Fibroblast of mammary gland (primary cell): ENCODE data around the gene KATNB1.

Experiments
- DNase-seq: peaks from one replicate; pipeline ENCODE4 v3.0.0-alpha.2; 2010; ENCODE audit warnings: low read depth
- H3K4me3 ChIP-seq: 2 replicates; pipeline ENCODE4 v1.5.1; 2011; ENCODE audit warnings: low read depth, mild to moderate bottlenecking, low read length, moderate library complexity; ENCODE audit not compliant: control insufficient read depth
- CTCF ChIP-seq: conservative IDR thresholded peaks from 2 replicates; pipeline ENCODE4 v1.5.1; 2011; ENCODE audit warnings: low read depth, low read length, inconsistent platforms; ENCODE audit not compliant: control insufficient read depth, insufficient read depth

Gene KATNB1

DNA sequence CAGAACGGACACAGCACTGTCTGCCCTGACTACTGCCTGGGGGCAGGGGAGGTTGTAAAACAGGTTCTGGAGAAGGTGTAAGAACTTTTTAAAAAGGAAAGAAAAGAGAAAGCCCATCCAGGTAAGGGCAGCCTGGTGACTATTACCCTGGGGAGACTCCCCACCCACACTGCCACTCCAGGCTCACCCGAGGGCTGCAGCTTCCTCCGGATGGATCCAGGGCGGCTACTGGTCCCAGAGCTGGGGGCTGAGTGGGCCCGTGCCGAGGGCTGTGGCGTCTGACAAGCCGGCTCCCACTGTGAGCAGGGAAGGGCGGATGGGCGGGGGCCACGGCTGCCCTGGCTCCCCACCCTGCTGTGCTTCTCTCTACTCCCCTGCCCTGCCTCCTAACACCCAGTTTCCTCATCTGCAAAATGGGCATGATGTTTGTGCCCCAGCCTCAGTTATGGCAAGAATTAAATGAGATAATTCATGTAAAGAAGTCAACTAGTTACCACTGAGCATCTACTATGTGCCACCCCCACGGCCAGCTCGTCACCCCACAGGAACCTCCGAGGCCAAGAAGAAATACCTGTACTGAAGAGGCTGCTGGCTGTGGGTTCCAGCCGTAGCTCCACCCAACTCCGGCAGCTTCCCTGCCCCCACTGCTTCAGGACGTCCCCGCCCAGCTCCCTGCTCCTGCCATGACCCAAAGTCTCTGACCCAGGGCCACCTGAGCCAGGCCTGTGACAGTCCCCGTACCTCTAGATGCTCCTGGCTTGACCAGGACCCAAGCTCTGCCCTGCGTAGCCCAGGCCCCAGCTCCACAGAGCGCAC, 24.2 kb downstream of the KATNB1 start:
- no peak for TF ChIP-seq CTCF
- no peak for DNase-seq
- no peak overlapping the region for H3K4me3 ChIP-seq

DNA sequence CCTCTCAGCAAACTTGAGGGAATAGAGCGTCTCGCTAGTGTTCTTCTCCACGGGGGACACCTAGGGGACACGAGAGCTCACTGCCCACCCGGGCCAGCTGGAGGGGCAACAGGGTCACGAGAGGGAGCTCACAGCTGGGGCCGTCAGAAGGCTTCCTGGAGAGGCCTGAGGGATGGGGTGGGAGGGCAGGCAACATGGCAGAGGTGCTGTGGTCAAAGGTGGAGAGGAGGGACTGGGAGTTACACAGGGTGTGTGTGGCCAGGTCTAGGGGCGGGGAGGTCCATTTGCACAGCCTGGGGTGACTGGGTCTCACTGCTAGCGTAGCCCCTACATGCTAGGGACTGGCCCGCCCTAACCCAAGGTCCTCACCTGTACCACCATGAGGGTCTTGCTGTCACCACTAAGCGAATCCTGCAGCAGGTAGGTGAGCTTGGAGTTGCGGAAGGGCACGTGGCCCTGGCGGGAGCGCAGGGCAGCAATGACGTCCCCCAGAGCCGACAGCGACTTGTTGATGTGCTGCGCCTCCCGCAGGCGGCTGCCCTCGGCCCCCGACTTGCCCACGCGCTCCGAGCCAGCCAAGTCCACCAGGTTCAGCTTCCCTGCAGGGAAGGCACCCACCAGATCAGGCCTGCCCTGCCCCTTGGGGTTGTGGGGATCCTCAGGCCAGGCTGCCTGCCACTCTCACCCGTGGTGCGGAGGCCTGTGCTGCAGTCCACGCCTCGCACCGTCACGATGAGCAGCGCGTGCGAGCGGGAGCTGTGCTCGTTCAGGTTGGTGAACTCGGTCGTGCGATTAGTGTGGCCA, 25.0 kb downstream of the KATNB1 start:
- no peak overlapping the region for H3K4me3 ChIP-seq
- no peak for TF ChIP-seq CTCF
- no peak for DNase-seq

GRCh38 chr16:57761301-57761700, 25.7 kb downstream of the KATNB1 start:
- TF ChIP-seq CTCF = no peak
- no peak overlapping the region for H3K4me3 ChIP-seq
- no peak for DNase-seq

DNA sequence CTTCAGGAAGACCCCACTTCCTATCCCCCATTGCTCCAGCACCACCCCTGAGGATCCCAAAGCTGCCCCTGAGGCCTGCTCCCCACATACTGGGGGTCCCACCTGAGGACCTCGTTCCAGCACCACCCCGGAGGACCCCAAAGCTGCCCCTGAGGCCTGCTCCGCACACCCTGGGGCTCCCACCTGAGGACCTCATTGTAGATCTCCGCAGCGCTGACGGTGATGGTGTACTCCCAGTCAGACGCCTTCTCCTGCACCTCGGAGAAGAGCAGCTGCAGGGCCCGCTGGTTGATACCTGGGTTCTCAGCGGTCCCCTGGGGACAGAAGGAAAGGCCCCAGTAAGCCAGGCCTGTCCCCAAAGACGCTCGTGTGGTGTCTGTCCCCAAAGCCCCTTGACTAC, 26.4 kb downstream of the KATNB1 start:
- TF ChIP-seq CTCF = no peak
- no peak for DNase-seq
- H3K4me3 ChIP-seq = no peak overlapping the region

- DNase-seq = no peak
- H3K4me3 ChIP-seq = no peak overlapping the region
- TF ChIP-seq CTCF = no peak
These were observed 26.9 kb downstream of the KATNB1 start for GRCh38 chr16:57762365-57763040.

GRCh38 chr16:57763285-57764005, 27.9 kb downstream of the KATNB1 start:
- no peak for DNase-seq

More at GRCh38 chr16:57763285-57764005, 27.9 kb downstream of the KATNB1 start:
- no peak overlapping the region for H3K4me3 ChIP-seq
- TF ChIP-seq CTCF = no peak
